OCI-M2 (cell line): Measurements from ENCODE around the gene NIN.

Source experiments
- DNase-seq: peaks from one replicate; lab custom pipeline; 2025; ENCODE audit not compliant: unreplicated experiment; lab: John Stamatoyannopoulos, UW

The NIN gene

GRCh38 chr14:50768680-50769079, 62.3 kb downstream of the NIN start:
- no peak for DNase-seq

- DNase-seq = no peak
Observed at GRCh38 chr14:50766338-50766886, 64.5 kb downstream of the NIN start.

GRCh38 chr14:50763382-50764007, 67.5 kb downstream of the NIN start:
- no peak for DNase-seq

- no peak for DNase-seq
Observed at GRCh38 chr14:50762931-50763300, 68.0 kb downstream of the NIN start.

GRCh38 chr14:50762001-50762930, 68.7 kb downstream of the NIN start:
- no peak for DNase-seq

- DNase-seq = no peak
Observed at GRCh38 chr14:50759800-50760543, 71.0 kb downstream of the NIN start.

GRCh38 chr14:50758945-50759344, 72.0 kb downstream of the NIN start:
- no peak for DNase-seq

GRCh38 chr14:50758305-50758704, 72.7 kb downstream of the NIN start:
- no peak for DNase-seq

- no peak for DNase-seq
Observed at GRCh38 chr14:50757702-50758101, 73.3 kb downstream of the NIN start.

GRCh38 chr14:50756300-50756699, 74.7 kb downstream of the NIN start:
- DNase-seq = no peak

- no peak for DNase-seq
Observed at GRCh38 chr14:50750323-50750722, 80.6 kb downstream of the NIN start.

- no peak for DNase-seq
Observed at GRCh38 chr14:50745401-50746058, 85.4 kb downstream of the NIN start.

GRCh38 chr14:50744231-50744630, 86.7 kb downstream of the NIN start:
- no peak for DNase-seq

GRCh38 chr14:50741567-50741966, 89.4 kb downstream of the NIN start:
- DNase-seq = no peak

- DNase-seq = no peak
Observed at GRCh38 chr14:50740856-50741255, 90.1 kb downstream of the NIN start.

GRCh38 chr14:50739186-50739585, 91.8 kb downstream of the NIN start:
- DNase-seq = no peak

- no peak for DNase-seq
Observed at GRCh38 chr14:50736932-50737419, 94.0 kb downstream of the NIN start.

GRCh38 chr14:50734950-50735695, 95.8 kb downstream of the NIN start:
- no peak for DNase-seq

- DNase-seq = no peak
Observed at GRCh38 chr14:50733494-50733893, 97.5 kb downstream of the NIN start.

GRCh38 chr14:50728836-50729235, 102.1 kb downstream of the NIN start:
- no peak for DNase-seq
